Prostate gland (tissue), 2 donors: Measurements from ENCODE around the gene ATG7.

ENCODE experiments used
- POLR2A ChIP-seq: fragments of 450-650 bp; IDR thresholded peaks from one replicate; pipeline ENCODE4 v1.6.1; 2016; ENCODE audit warnings: antibody characterized with exemption, mild to moderate bottlenecking
- TF ChIP-seq, protein P1 (sequence below), 4 experiments: fragments of 200-600 bp in 2 of 4; fragments of 450-650 bp in 2 of 4; sonication (generic) in 2 of 4; IDR thresholded peaks; 1 replicate in 3 of 4; 2 replicates in 1 of 4; pipeline ENCODE4 v1.5.1; 2016 to 2019; ENCODE audit warnings: antibody characterized with exemption in 4 of 4, mild to moderate bottlenecking in 2 of 4, moderate library complexity in 2 of 4

DNA sequence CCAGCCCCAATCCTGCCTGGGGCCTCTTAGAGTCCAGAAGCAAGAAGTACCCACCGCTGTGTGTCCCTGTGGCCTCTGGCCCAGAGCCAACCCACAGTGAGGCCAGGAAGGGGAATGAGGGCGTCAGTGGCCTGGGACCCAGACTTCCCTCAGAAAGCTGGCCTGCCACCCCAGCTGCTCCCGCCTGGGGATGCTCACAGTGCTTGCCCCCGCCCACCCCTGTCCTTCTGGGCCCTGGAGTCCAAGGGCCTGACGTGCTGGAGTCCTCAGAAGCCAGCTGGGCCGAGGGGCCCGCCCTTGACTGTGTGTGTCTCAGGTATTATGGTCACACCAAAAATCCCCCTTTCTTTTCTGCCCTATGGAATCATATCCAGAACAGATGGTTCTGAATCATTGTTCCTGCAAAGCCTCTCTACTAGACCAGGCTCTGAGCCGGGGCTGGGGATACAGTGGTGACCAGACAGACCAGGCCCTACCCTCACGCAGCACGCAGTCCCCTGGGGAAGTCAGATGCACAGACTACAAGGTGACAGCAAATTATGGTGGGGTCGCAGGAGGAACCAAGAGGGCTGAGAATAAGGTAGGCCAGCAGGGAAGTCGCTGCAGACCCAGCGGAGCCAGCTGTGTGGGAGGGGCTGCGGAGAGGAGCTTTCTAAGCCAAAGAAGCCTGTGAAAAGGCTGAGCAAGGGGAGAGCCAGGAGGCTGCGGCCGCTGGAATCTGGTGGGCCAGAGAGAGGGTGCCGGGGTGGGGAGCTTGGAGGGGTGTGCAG lies 272.4 kb downstream of the ATG7 start:
- TF ChIP-seq, protein P1, sequence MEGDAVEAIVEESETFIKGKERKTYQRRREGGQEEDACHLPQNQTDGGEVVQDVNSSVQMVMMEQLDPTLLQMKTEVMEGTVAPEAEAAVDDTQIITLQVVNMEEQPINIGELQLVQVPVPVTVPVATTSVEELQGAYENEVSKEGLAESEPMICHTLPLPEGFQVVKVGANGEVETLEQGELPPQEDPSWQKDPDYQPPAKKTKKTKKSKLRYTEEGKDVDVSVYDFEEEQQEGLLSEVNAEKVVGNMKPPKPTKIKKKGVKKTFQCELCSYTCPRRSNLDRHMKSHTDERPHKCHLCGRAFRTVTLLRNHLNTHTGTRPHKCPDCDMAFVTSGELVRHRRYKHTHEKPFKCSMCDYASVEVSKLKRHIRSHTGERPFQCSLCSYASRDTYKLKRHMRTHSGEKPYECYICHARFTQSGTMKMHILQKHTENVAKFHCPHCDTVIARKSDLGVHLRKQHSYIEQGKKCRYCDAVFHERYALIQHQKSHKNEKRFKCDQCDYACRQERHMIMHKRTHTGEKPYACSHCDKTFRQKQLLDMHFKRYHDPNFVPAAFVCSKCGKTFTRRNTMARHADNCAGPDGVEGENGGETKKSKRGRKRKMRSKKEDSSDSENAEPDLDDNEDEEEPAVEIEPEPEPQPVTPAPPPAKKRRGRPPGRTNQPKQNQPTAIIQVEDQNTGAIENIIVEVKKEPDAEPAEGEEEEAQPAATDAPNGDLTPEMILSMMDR (IDR thresholded peaks at IDR 0.05), result no peak
- no peak for TF ChIP-seq POLR2A
